GM23248 (cell line): ENCODE data around the gene MYOM3. TPM values are rescaled to one million over a fixed set of nuclear protein-coding genes. Genes with fewer than 3 reads are reported as not detected.

Experiments
- DNase-seq: peaks from one replicate; pipeline ENCODE4 v3.0.0-alpha.2; 2015
- H2AFZ ChIP-seq: fragments of 200-600 bp; sonication (generic); 2 replicates; pipeline ENCODE4 v1.6.1; 2016; ENCODE audit warnings: antibody characterized with exemption
- H3F3A ChIP-seq: fragments of 200-600 bp; sonication (generic); 2 replicates; pipeline ENCODE4 v1.6.1; 2016; ENCODE audit warnings: mild to moderate bottlenecking, antibody characterized with exemption, mixed run types; ENCODE audit not compliant: insufficient read depth
- H3K27ac ChIP-seq: fragments of 200-600 bp; sonication (generic); 2 replicates; pipeline ENCODE4 v1.5.1; 2016; ENCODE audit warnings: mild to moderate bottlenecking
- H3K27me3 ChIP-seq: fragments of 200-600 bp; sonication (generic); replicated peaks from 2 replicates; pipeline ENCODE4 v1.6.1; 2016; ENCODE audit warnings: mild to moderate bottlenecking; ENCODE audit not compliant: insufficient read depth
- H3K36me3 ChIP-seq: fragments of 200-600 bp; sonication (generic); 2 replicates; pipeline ENCODE4 v1.6.1; 2016; ENCODE audit warnings: low read depth, mild to moderate bottlenecking
- H3K4me1 ChIP-seq: fragments of 200-600 bp; sonication (generic); 2 replicates; pipeline ENCODE4 v1.6.1; 2016; ENCODE audit warnings: mild to moderate bottlenecking; ENCODE audit not compliant: insufficient read depth
- H3K4me2 ChIP-seq: fragments of 200-600 bp; sonication (generic); one replicate; pipeline ENCODE4 v1.6.1; 2016; ENCODE audit warnings: mild to moderate bottlenecking; ENCODE audit not compliant: unreplicated experiment
- H3K4me3 ChIP-seq: fragments of 200-600 bp; sonication (generic); 2 replicates; pipeline ENCODE4 v1.5.1; 2016; ENCODE audit warnings: mild to moderate bottlenecking
- H3K79me2 ChIP-seq: fragments of 200-600 bp; sonication (generic); 2 replicates; pipeline ENCODE4 v1.6.1; 2016; ENCODE audit warnings: mild to moderate bottlenecking; ENCODE audit not compliant: insufficient read depth
- H3K9ac ChIP-seq: fragments of 200-600 bp; sonication (generic); 2 replicates; pipeline ENCODE4 v1.6.1; 2016; ENCODE audit warnings: mild to moderate bottlenecking
- H3K9me2 ChIP-seq: fragments of 200-600 bp; sonication (generic); 2 replicates; pipeline ENCODE4 v1.6.1; 2016; ENCODE audit warnings: mixed run types, mild to moderate bottlenecking, moderate library complexity; ENCODE audit not compliant: insufficient read depth
- H3K9me3 ChIP-seq: fragments of 200-600 bp; sonication (generic); one replicate; pipeline ENCODE4 v1.6.1; 2017; ENCODE audit warnings: low read depth
- H4K20me1 ChIP-seq: fragments of 200-600 bp; sonication (generic); 2 replicates; pipeline ENCODE4 v1.6.0; 2016; ENCODE audit not compliant: insufficient read depth
- EZH2 ChIP-seq: fragments of 200-600 bp; sonication (generic); IDR thresholded peaks from 2 replicates; pipeline ENCODE4 v1.6.1; 2018; ENCODE audit warnings: antibody characterized with exemption, mild to moderate bottlenecking; ENCODE audit not compliant: insufficient read depth, poor library complexity, severe bottlenecking
- EZH2phosphoT487 ChIP-seq: fragments of 200-600 bp; sonication (generic); IDR thresholded peaks from 2 replicates; pipeline ENCODE4 v1.6.1; 2018; ENCODE audit warnings: antibody characterized with exemption, moderate library complexity, mild to moderate bottlenecking, low read depth; ENCODE audit not compliant: insufficient read depth
- WGBS, 2 experiments: methylation state at CpG; one replicate each; pipeline ENCODE4 v1.1.6; 2015 to 2017; ENCODE audit warnings: low lambda C conversion rate in 2 of 2, low coverage in 1 of 2; ENCODE audit errors: missing lambda C conversion rate in 2 of 2; 5-methylcytosine and 5-hydroxymethylcytosine counted together
- in situ Hi-C: fragments of 300-500 bp; cut with MboI; formaldehyde crosslinking; loops from 2 replicates; pipeline ENCODE4 v1.15.0; 2020
- polyA plus RNA-seq: library from polyadenylated mRNA; unstranded; fragments of >200 nt; fragmentation: Nextera tagmentation; extraction: Ambion mirVana; gene quantifications from 2 replicates; pipeline ENCODE4 v1.2.1, GENCODE V29; 2016
- total RNA-seq: library from RNA; depleted of rRNA; stranded (reverse); fragments of >200 nt; shearing (Covaris generic); gene quantifications from 2 replicates; pipeline ENCODE4 v1.2.3, GENCODE V29; 2014

Gene MYOM3
- total and polyA plus RNA-seq, 2 experiments from 2014 or later, result 1.2 to 1.4 TPM

GRCh38 chr1:24139841-24140425 lies 28.0 kb upstream of the MYOM3 start:
- Histone ChIP-seq H4K20me1 (no peaks in the 10 kb centered on the region), H3K9me3 (no peaks in the 10 kb centered on the region), H3K9me2 (no peaks in the 10 kb centered on the region), H3F3A (no peaks in the 10 kb centered on the region; the same call in 1 of the 2 replicates), H3K36me3 (no peaks in the 10 kb centered on the region), H2AFZ (no peak overlapping the region), H3K4me1 (no peaks in the 10 kb centered on the region), H3K27me3 (no peaks in the 10 kb centered on the region; the same call in 1 of the 2 replicates), H3K79me2 (no peaks in the 10 kb centered on the region), H3K9ac (no peak overlapping the region), H3K4me2 (no peak overlapping the region), H3K27ac (no peak overlapping the region), H3K4me3 (no peak overlapping the region)
- in situ Hi-C loops, result no loop called here
- no peak for DNase-seq
- TF ChIP-seq EZH2 (no peak), EZH2phosphoT487 (no peak)
- WGBS, 2 experiments, result 73 to 76% methylated on average over 11 of the region's 11 CpGs

DNA sequence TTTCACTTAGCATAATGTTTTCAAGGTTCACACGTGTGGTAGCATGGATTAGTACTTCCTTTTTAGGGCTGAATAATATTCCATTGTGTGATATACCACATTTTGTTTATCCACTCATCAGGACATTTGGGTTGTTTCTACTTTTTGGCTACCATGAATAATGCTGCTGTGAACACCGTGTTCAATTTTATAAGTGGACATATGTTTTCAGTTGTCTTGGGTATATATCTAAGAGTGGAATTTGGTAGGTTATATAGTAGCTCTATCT lies 27.2 kb upstream of the MYOM3 start:
- H3K36me3 ChIP-seq, result no peaks in the 10 kb centered on the region
- no peak for DNase-seq
- in situ Hi-C loops, result no loop called here
- no peak overlapping the region for H3K9ac ChIP-seq
- no peaks in the 10 kb centered on the region for H3K79me2 ChIP-seq
- H3K27ac ChIP-seq, result no peak overlapping the region
- H3F3A ChIP-seq, result no peaks in the 10 kb centered on the region; the same call in 1 of the 2 replicates
- TF ChIP-seq EZH2phosphoT487, result no peak
- no peak for TF ChIP-seq EZH2
- H3K9me2 ChIP-seq, result no peaks in the 10 kb centered on the region
- WGBS, 2 experiments, result 88 to 90% methylated on average over 2 of the region's 2 CpGs
- no peak overlapping the region for H2AFZ ChIP-seq
- no peaks in the 10 kb centered on the region for H3K9me3 ChIP-seq
- no peaks in the 10 kb centered on the region for H4K20me1 ChIP-seq
- no peak overlapping the region for H3K4me3 ChIP-seq
- no peaks in the 10 kb centered on the region for H3K4me1 ChIP-seq
- H3K27me3 ChIP-seq, result no peaks in the 10 kb centered on the region
- no peak overlapping the region for H3K4me2 ChIP-seq

DNA sequence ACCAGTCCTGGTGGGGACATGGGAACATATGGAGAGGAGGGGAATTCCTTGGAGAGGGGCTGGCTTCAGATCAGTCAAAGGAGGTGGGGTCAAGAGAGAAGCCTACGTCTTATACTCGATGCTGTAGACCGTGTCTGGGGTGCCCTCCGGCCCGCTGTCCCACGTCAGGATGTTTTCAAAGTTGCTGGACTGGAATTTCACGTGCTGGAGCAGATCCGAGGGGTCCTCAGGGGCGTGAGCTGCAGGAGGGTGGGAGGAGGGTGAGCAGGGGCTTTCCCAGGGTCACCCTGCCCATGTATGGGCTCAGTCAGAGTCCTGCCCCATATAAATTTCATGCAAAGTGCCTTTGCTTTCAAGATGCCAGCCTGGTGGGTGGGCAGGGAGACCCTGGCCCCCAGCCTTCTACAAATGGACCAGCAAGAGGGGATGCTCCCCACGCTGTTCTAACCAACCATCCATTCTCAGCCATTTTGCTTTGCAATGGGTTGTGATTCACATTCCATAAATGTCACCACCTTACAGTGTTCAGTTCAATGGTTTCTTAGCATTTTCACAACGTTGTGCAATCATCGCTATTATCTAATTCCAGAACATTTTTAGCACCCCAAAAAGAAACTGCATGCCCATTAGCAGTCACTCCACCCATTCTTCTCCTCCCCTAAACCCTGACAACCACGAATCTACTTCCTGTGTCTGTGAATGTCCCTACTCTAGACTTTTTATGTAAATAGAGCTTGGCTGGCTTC lies 26.7 kb upstream of the MYOM3 start:
- Histone ChIP-seq H3K9me3 (no peaks in the 10 kb centered on the region), H3K9ac (no peak overlapping the region), H3K4me1 (no peaks in the 10 kb centered on the region), H4K20me1 (no peaks in the 10 kb centered on the region), H3F3A (no peaks in the 10 kb centered on the region; the same call in 1 of the 2 replicates), H3K4me2 (no peak overlapping the region), H3K4me3 (no peak overlapping the region), H3K79me2 (no peaks in the 10 kb centered on the region), H3K9me2 (no peaks in the 10 kb centered on the region), H2AFZ (no peak overlapping the region), H3K27ac (no peak overlapping the region), H3K36me3 (no peaks in the 10 kb centered on the region), H3K27me3 (no peaks in the 10 kb centered on the region)
- no peak for TF ChIP-seq EZH2
- WGBS, 2 experiments, result 60 to 64% methylated on average over 13 of the region's 13 CpGs
- in situ Hi-C loops, result no loop called here
- no peak for DNase-seq

GRCh38 chr1:24136956-24137539 lies 25.1 kb upstream of the MYOM3 start:
- Histone ChIP-seq H3F3A (no peaks in the 10 kb centered on the region; the same call in 1 of the 2 replicates), H3K79me2 (no peaks in the 10 kb centered on the region), H4K20me1 (no peaks in the 10 kb centered on the region), H3K9ac (no peak overlapping the region), H3K36me3 (no peaks in the 10 kb centered on the region), H3K27me3 (no peaks in the 10 kb centered on the region), H3K4me1 (no peaks in the 10 kb centered on the region), H3K27ac (no peak overlapping the region), H3K9me2 (no peaks in the 10 kb centered on the region), H2AFZ (no peak overlapping the region), H3K4me3 (no peak overlapping the region), H3K4me2 (no peak overlapping the region), H3K9me3 (no peaks in the 10 kb centered on the region)
- no peak for TF ChIP-seq EZH2phosphoT487
- no peak for TF ChIP-seq EZH2
- no peak for DNase-seq
- in situ Hi-C loops, result no loop called here
- WGBS, 2 experiments, result 85 to 87% methylated on average over 15 of the region's 15 CpGs
